ENCODE measurements around the gene SLC12A5.

The SLC12A5 gene

DNA sequence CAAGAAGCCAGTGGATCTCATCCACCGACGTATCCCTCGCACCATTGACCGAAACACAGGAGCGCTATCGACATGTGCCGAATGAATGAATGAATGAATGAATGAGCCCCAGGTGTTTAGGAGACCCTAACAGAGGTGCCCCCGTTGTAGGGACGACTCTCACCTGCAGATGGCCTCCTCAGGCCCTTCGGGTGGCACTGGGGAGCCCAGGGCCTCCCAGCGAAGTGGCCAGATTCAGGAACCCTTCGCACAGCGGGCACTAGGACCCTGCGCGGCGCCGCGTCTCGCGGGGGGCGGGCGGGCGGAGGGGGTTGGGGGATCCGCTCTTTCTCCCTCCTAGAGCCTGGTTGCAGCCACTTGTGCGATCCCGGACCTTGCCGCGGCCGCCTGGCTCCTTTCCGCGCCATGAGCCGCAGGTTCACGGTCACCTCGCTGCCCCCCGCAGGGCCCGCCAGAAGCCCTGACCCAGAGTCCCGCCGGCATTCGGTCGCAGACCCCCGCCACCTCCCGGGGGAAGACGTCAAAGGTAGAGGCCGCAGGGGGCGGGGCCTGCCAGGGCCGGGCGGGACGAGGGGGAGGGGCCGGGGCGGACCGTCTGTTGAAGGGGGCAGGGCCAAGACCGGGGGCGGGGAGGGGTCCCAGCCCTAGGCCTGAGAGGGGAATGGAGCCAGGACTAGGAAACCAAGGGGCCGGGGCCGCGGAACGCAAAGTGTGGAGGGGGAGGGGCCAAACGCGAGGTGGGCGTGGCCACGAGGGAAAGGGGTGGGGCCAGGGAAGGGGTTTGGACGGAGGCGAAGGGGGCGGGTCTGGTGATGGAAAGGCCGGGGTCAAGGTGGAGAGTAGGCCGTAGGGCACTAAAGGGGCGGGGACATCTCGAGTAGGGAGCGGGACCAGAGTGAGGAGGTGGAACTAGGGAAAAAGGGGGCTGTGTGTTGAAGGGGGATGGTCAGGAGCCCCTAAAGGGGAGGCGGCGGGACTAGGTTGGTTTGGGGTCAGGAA is 7.4 kb upstream of the SLC12A5 start (continued):
- TF ChIP-seq ZNF610 (tag by site-specific recombination; IDR thresholded peaks at IDR 0.05; ENCODE audit: borderline replicate concordance) (no peak), WT1 (tag by site-specific recombination; IDR thresholded peaks at IDR 0.05) (0 out of 2 replicates have a peak, but pooled peaks have one; percentile 49), ZNF677 (tag by site-specific recombination; IDR thresholded peaks at IDR 0.05) (no peak), PRDM1 (tag by site-specific recombination; IDR thresholded peaks at IDR 0.05) (no peak), YY1 (tag by site-specific recombination; IDR thresholded peaks at IDR 0.05) (no peak), ZNF146 (tag by site-specific recombination; IDR thresholded peaks at IDR 0.05) (no peak), BCL11B (tag by site-specific recombination; IDR thresholded peaks at IDR 0.05; ENCODE audit: low read depth) (no peak), HOXA7 (CRISPR knock-in tag; IDR thresholded peaks at IDR 0.05; ENCODE audit: borderline replicate concordance) (no peak), ZNF140 (tag by site-specific recombination; IDR thresholded peaks at IDR 0.05) (no peak), ZNF169 (tag by site-specific recombination; IDR thresholded peaks at IDR 0.05) (no peak), SP7 (tag by site-specific recombination; IDR thresholded peaks at IDR 0.05) (0 out of 2 replicates have a peak, but pooled peaks have one; percentile 10), ZSCAN30 (tag by site-specific recombination; IDR thresholded peaks at IDR 0.05) (0 out of 2 replicates have a peak, but pooled peaks have one; percentile 28), ZBTB20 (tag by site-specific recombination; IDR thresholded peaks at IDR 0.05) (no peak; the same call in 1 of the 2 replicates), ZNF777 (tag by site-specific recombination; IDR thresholded peaks at IDR 0.05; ENCODE audit: borderline replicate concordance) (no peak), ZFP37 (tag by site-specific recombination; IDR thresholded peaks at IDR 0.05) (no peak), ZNF37A (tag by site-specific recombination; IDR thresholded peaks at IDR 0.05) (no peak), ZSCAN16 (tag by site-specific recombination; IDR thresholded peaks at IDR 0.05) (no peak), ZNF214 (tag by site-specific recombination; IDR thresholded peaks at IDR 0.05; ENCODE audit: borderline replicate concordance) (no peak), ZNF843 (tag by site-specific recombination; IDR thresholded peaks at IDR 0.05) (no peak), SETDB1 (IDR thresholded peaks at IDR 0.05; ENCODE audit: insufficient read length, low read length) (no peak), KLF9 (tag by site-specific recombination; IDR thresholded peaks at IDR 0.05; ENCODE audit: low read depth) (peak; percentile 98), KLF1 (tag by site-specific recombination; IDR thresholded peaks at IDR 0.05) (peak; percentile 73), SALL2 (tag by site-specific recombination; IDR thresholded peaks at IDR 0.05; ENCODE audit: borderline replicate concordance) (no peak)
- TF ChIP-seq, protein P1, sequence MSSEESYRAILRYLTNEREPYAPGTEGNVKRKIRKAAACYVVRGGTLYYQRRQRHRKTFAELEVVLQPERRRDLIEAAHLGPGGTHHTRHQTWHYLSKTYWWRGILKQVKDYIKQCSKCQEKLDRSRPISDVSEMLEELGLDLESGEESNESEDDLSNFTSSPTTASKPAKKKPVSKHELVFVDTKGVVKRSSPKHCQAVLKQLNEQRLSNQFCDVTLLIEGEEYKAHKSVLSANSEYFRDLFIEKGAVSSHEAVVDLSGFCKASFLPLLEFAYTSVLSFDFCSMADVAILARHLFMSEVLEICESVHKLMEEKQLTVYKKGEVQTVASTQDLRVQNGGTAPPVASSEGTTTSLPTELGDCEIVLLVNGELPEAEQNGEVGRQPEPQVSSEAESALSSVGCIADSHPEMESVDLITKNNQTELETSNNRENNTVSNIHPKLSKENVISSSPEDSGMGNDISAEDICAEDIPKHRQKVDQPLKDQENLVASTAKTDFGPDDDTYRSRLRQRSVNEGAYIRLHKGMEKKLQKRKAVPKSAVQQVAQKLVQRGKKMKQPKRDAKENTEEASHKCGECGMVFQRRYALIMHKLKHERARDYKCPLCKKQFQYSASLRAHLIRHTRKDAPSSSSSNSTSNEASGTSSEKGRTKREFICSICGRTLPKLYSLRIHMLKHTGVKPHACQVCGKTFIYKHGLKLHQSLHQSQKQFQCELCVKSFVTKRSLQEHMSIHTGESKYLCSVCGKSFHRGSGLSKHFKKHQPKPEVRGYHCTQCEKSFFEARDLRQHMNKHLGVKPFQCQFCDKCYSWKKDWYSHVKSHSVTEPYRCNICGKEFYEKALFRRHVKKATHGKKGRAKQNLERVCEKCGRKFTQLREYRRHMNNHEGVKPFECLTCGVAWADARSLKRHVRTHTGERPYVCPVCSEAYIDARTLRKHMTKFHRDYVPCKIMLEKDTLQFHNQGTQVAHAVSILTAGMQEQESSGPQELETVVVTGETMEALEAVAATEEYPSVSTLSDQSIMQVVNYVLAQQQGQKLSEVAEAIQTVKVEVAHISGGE (tag by site-specific recombination; conservative IDR thresholded peaks at IDR 0.05; ENCODE audit: low read depth), result no peak
- TF ChIP-seq, protein P2, sequence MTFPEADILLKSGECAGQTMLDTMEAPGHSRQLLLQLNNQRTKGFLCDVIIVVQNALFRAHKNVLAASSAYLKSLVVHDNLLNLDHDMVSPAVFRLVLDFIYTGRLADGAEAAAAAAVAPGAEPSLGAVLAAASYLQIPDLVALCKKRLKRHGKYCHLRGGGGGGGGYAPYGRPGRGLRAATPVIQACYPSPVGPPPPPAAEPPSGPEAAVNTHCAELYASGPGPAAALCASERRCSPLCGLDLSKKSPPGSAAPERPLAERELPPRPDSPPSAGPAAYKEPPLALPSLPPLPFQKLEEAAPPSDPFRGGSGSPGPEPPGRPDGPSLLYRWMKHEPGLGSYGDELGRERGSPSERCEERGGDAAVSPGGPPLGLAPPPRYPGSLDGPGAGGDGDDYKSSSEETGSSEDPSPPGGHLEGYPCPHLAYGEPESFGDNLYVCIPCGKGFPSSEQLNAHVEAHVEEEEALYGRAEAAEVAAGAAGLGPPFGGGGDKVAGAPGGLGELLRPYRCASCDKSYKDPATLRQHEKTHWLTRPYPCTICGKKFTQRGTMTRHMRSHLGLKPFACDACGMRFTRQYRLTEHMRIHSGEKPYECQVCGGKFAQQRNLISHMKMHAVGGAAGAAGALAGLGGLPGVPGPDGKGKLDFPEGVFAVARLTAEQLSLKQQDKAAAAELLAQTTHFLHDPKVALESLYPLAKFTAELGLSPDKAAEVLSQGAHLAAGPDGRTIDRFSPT (tag by site-specific recombination; IDR thresholded peaks at IDR 0.05), result no peak
- TF ChIP-seq, protein P3, sequence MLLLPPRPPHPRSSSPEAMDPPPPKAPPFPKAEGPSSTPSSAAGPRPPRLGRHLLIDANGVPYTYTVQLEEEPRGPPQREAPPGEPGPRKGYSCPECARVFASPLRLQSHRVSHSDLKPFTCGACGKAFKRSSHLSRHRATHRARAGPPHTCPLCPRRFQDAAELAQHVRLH (tag by site-specific recombination; IDR thresholded peaks at IDR 0.05), result no peak
- TF ChIP-seq, protein P4, sequence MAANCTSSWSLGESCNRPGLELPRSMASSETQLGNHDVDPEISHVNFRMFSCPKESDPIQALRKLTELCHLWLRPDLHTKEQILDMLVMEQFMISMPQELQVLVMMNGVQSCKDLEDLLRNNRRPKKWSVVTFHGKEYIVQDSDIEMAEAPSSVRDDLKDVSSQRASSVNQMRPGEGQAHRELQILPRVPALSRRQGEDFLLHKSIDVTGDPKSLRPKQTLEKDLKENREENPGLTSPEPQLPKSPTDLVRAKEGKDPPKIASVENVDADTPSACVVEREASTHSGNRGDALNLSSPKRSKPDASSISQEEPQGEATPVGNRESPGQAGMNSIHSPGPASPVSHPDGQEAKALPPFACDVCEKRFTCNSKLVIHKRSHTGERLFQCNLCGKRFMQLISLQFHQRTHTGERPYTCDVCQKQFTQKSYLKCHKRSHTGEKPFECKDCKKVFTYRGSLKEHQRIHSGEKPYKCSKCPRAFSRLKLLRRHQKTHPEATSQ (tag by site-specific recombination; IDR thresholded peaks at IDR 0.05), result no peak
- TF ChIP-seq, protein P5, sequence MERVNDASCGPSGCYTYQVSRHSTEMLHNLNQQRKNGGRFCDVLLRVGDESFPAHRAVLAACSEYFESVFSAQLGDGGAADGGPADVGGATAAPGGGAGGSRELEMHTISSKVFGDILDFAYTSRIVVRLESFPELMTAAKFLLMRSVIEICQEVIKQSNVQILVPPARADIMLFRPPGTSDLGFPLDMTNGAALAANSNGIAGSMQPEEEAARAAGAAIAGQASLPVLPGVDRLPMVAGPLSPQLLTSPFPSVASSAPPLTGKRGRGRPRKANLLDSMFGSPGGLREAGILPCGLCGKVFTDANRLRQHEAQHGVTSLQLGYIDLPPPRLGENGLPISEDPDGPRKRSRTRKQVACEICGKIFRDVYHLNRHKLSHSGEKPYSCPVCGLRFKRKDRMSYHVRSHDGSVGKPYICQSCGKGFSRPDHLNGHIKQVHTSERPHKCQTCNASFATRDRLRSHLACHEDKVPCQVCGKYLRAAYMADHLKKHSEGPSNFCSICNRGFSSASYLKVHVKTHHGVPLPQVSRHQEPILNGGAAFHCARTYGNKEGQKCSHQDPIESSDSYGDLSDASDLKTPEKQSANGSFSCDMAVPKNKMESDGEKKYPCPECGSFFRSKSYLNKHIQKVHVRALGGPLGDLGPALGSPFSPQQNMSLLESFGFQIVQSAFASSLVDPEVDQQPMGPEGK (tag by site-specific recombination; IDR thresholded peaks at IDR 0.05), result peak; percentile 80
- TF ChIP-seq, protein P6, sequence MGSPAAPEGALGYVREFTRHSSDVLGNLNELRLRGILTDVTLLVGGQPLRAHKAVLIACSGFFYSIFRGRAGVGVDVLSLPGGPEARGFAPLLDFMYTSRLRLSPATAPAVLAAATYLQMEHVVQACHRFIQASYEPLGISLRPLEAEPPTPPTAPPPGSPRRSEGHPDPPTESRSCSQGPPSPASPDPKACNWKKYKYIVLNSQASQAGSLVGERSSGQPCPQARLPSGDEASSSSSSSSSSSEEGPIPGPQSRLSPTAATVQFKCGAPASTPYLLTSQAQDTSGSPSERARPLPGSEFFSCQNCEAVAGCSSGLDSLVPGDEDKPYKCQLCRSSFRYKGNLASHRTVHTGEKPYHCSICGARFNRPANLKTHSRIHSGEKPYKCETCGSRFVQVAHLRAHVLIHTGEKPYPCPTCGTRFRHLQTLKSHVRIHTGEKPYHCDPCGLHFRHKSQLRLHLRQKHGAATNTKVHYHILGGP (tag by site-specific recombination; IDR thresholded peaks at IDR 0.05), result no peak
